Spleen (tissue), 11 donors: ENCODE measurements around the gene FAM124B. TPM values are rescaled to one million over a fixed set of nuclear protein-coding genes. Genes with fewer than 3 reads are reported as not detected.

Experiments used
- DNase-seq: peaks from one replicate; pipeline ENCODE4 v3.0.0-alpha.2; 2020
- H3K27ac ChIP-seq, 8 donors: fragments of 200-600 bp; sonication (generic) in 7 of 8; 1 replicate in 4 of 8; 2 replicates in 4 of 8; pipeline versions ENCODE4 v1.5.0 to v1.8.0; 2016 to 2021; ENCODE audit warnings: inconsistent platforms in 4 of 8, mild to moderate bottlenecking in 4 of 8, moderate library complexity in 1 of 8
- H3K27me3 ChIP-seq, 7 donors: fragments of 200-600 bp; sonication (generic) in 6 of 7; replicated peaks in 1 of 7; 1 replicate in 4 of 7; 2 replicates in 3 of 7; pipeline versions ENCODE4 v1.5.0 to v1.8.0; 2016 to 2021; ENCODE audit warnings: inconsistent platforms in 3 of 7, mild to moderate bottlenecking in 1 of 7
- H3K36me3 ChIP-seq, 6 donors: fragments of 200-600 bp; sonication (generic) in 5 of 6; 1 replicate in 4 of 6; 2 replicates in 2 of 6; pipeline versions ENCODE4 v1.5.0 to v1.8.0; 2016 to 2021; ENCODE audit warnings: inconsistent platforms in 2 of 6
- H3K4me1 ChIP-seq, 6 donors: fragments of 200-600 bp; sonication (generic) in 5 of 6; 1 replicate in 3 of 6; 2 replicates in 3 of 6; pipeline versions ENCODE4 v1.5.0 to v1.8.0; 2016 to 2021; ENCODE audit warnings: inconsistent platforms in 3 of 6
- H3K4me3 ChIP-seq, 8 donors: fragments of 200-600 bp; sonication (generic) in 7 of 8; 1 replicate in 4 of 8; 2 replicates in 4 of 8; pipeline versions ENCODE4 v1.5.0 to v1.8.0; 2016 to 2021; ENCODE audit warnings: inconsistent platforms in 4 of 8, mild to moderate bottlenecking in 4 of 8, moderate library complexity in 2 of 8
- H3K9me3 ChIP-seq, 8 donors: fragments of 200-600 bp; sonication (generic) in 7 of 8; 1 replicate in 4 of 8; 2 replicates in 4 of 8; pipeline versions ENCODE4 v1.5.0 to v1.8.0; 2016 to 2021; ENCODE audit warnings: inconsistent platforms in 4 of 8
- POLR2A ChIP-seq, 3 donors: fragments of 450-650 bp; IDR thresholded peaks; one replicate each; pipeline ENCODE4 v1.5.1; 2017; ENCODE audit warnings: antibody characterized with exemption in 3 of 3, mild to moderate bottlenecking in 1 of 3
- POLR2AphosphoS5 ChIP-seq, 3 donors: sonication (generic); formaldehyde crosslinking; IDR thresholded peaks; one replicate each; pipeline ENCODE4 v1.5.1; 2017; ENCODE audit warnings: antibody characterized with exemption in 3 of 3
- WGBS, 5 donors: extraction: QIAGEN DNeasy Blood & Tissue Kit in 3 of 5; methylation state at CpG; one replicate each; pipeline versions ENCODE4 v1.1.5 to v1.1.7; 2013 to 2018; 5-methylcytosine and 5-hydroxymethylcytosine counted together
- intact Hi-C: fragments of 100-400 bp; cut with DNase I; formaldehyde crosslinking; loops from one replicate; pipeline ENCODE4 v1.15.0; 2023; ENCODE audit warnings: low total_unique reads
- polyA plus RNA-seq, 3 donors: library from polyadenylated mRNA; stranded (reverse); fragments of 200-250 nt; gene quantifications; one replicate each; pipeline ENCODE4 v1.2.1, GENCODE V29; 2013
- total RNA-seq, 7 donors: library from RNA; depleted of rRNA in 3 of 7; stranded (reverse); fragments of >200 nt in 3 of 7; fragmentation: NEBNext Ultra II Directional in 4 of 7; extraction: Animal tissue kit (Norgen Biotek cat#: 25700) in 4 of 7; gene quantifications; one replicate each; pipeline versions ENCODE4 v1.1.0 to v1.2.1, GENCODE V29; 2016 to 2021
- TF ChIP-seq, protein P1 (sequence below), 11 experiments: fragments of 200-600 bp in 7 of 11; fragments of 450-650 bp in 4 of 11; sonication (generic) in 4 of 11; IDR thresholded peaks in 8 of 11; conservative IDR thresholded peaks in 3 of 11; 1 replicate in 7 of 11; 2 replicates in 4 of 11; pipeline versions ENCODE4 v1.4.0 to v1.8.0; 2016 to 2021; ENCODE audit warnings: antibody characterized with exemption in 11 of 11, inconsistent platforms in 4 of 11, mild to moderate bottlenecking in 1 of 11
- donor health status: healthy with polysubstance abuse.
- donor health status: DM: no; HTN: no; CAD: no; lungs with moderate emphysema.
- donor health status: DM: no; HTN: no; CAD: no.
- donor health status: Bipolar disorder and iron deficiency.
- donor health status: healthy.
- donor health status: DM: no; HTN: no; CAD: no.
- donor health status: DM: yes; HTN: yes; CAD: no.

FAM124B gene
- total and polyA plus RNA-seq, 10 donors: 0.30 to 2.8 (median 0.86) TPM

DNA sequence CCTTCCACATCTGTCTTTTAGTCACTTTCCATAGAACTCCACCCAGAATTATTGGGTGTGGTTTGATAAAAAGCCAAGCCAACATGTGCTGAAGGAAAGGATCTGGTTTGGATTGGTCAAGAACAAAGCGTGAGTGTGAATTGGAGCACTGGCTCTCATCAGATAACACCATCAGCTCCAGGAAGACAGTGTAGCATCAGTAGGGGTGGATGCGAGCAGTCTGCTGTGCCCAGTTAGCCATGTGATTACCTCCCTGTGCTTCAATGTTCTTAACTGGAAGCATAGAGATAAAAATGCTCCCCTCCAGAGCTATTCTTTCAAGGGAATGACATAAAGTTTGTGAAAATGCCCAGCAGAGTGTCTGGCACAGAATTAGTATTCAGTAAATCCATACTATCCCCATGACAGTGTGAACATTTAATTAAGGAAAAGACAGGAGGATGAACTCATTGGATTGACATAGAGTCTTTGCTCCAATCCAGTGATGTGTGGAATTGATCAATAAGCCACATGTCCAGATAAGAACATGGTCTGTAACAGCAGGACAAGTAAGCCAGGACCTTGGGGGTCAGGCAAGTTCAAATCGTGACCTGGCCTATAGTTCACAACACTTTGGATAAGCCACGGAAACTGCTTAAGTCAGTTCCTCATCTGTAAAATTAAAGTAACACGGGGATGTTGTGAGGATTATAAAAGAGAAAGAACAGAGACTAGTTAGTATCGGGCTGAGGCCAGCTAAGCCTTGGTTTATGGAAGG lies 68.0 kb downstream of the FAM124B start:
- Histone ChIP-seq H3K36me3 (no peaks in the 10 kb centered on the region), H3K27me3 (no peaks in the 10 kb centered on the region), H3K9me3 (no peaks in the 10 kb centered on the region), H3K27ac (no peak overlapping the region), H3K4me1 (no peaks in the 10 kb centered on the region), H3K4me3 (no peak overlapping the region)
- intact Hi-C loops: no loop called here
- DNase-seq: no peak
- WGBS, 5 donors: 69 to 89% (median 79%) methylated on average over 6 of the region's 6 CpGs
- TF ChIP-seq, protein P1, sequence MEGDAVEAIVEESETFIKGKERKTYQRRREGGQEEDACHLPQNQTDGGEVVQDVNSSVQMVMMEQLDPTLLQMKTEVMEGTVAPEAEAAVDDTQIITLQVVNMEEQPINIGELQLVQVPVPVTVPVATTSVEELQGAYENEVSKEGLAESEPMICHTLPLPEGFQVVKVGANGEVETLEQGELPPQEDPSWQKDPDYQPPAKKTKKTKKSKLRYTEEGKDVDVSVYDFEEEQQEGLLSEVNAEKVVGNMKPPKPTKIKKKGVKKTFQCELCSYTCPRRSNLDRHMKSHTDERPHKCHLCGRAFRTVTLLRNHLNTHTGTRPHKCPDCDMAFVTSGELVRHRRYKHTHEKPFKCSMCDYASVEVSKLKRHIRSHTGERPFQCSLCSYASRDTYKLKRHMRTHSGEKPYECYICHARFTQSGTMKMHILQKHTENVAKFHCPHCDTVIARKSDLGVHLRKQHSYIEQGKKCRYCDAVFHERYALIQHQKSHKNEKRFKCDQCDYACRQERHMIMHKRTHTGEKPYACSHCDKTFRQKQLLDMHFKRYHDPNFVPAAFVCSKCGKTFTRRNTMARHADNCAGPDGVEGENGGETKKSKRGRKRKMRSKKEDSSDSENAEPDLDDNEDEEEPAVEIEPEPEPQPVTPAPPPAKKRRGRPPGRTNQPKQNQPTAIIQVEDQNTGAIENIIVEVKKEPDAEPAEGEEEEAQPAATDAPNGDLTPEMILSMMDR (IDR thresholded peaks at IDR 0.05 in 8 of 11, conservative IDR thresholded peaks at IDR 0.05 in 3 of 11): no peak
- TF ChIP-seq POLR2A (IDR thresholded peaks at IDR 0.05): no peak
- TF ChIP-seq POLR2AphosphoS5 (IDR thresholded peaks at IDR 0.05): no peak

DNA sequence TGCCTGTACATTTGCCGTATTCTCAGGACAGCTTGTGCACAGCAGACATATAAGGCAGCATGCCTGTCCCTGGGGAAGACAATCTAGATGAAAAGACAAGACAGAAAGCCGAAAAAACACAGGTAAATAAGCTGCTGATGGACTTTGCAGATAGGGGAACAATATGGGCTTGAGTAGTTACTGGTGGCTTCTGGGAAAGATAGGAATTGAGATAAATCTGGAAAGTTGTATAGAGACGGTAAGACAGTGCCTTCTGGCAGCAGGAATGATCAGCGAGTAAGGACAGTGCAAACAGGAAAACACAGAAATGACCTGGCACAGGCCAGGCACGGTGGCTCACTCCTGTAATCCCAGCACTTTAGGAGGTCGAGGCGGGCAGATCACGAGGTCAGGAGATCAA lies 70.2 kb downstream of the FAM124B start:
- 67 to 87% (median 79%) methylated on average over 8 of the region's 8 CpGs for WGBS, 5 donors
- TF ChIP-seq, protein P1 (IDR thresholded peaks at IDR 0.05 in 8 of 11, conservative IDR thresholded peaks at IDR 0.05 in 3 of 11): no peak
- TF ChIP-seq POLR2AphosphoS5 (IDR thresholded peaks at IDR 0.05) (no peak), POLR2A (IDR thresholded peaks at IDR 0.05) (no peak)
- H3K4me1 ChIP-seq: no peaks in the 10 kb centered on the region
- no peak for DNase-seq
- intact Hi-C loops: no loop called here
- no peaks in the 10 kb centered on the region for H3K27me3 ChIP-seq
- no peaks in the 10 kb centered on the region for H3K9me3 ChIP-seq
- H3K36me3 ChIP-seq: no peaks in the 10 kb centered on the region
- H3K27ac ChIP-seq: no peak overlapping the region
- H3K4me3 ChIP-seq: no peak overlapping the region

DNA sequence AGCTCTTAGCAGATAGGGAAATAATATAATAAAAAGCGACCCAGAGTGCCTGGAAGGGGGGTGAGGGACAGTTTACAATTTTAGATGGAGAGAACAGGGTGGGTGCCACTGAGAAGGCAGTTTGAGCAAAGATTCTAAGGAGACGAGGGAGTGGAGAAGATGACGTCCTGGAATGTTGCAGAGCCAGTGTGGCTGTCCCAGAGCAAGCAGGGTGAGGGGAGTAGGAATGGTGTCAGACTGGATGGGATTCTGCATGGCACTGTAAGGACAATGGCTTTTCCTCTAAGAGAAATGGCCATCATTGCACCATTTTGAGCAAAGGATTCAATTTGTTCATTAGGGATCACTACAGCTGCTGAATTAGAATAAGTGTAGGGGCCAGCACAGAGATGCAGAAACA lies 73.1 kb downstream of the FAM124B start:
- Histone ChIP-seq H3K36me3 (no peaks in the 10 kb centered on the region), H3K27me3 (no peaks in the 10 kb centered on the region), H3K4me3 (no peak overlapping the region), H3K9me3 (no peaks in the 10 kb centered on the region), H3K27ac (no peak overlapping the region), H3K4me1 (no peaks in the 10 kb centered on the region)
- intact Hi-C loops: no loop called here
- no peak for DNase-seq
- TF ChIP-seq POLR2AphosphoS5 (IDR thresholded peaks at IDR 0.05): no peak
- no peak for TF ChIP-seq POLR2A (IDR thresholded peaks at IDR 0.05)
- TF ChIP-seq, protein P1 (IDR thresholded peaks at IDR 0.05 in 8 of 11, conservative IDR thresholded peaks at IDR 0.05 in 3 of 11): no peak
- 77 to 86% (median 82%) methylated on average over 3 of the region's 3 CpGs for WGBS, 5 donors

Other genes with a start within 250 kb of the FAM124B start
- 10 to 100 TPM; 75.8 to 99.7 (median 83.7) TPM for gene CUL3, start 183.3 kb upstream of the FAM124B start, total RNA-seq
- gene CUL3, start 183.3 kb upstream of the FAM124B start, polyA plus RNA-seq: 10 to 100 TPM; 66.0 to 84.2 (median 81.6) TPM